ENCODE results near the gene ANO1. TPM values are rescaled to one million over a fixed set of nuclear protein-coding genes. Genes with fewer than 3 reads are reported as not detected.

ANO1 gene
- total RNA-seq, 4 donors from 2014 or later = 87.7 to 133 (median 108) TPM

DNA sequence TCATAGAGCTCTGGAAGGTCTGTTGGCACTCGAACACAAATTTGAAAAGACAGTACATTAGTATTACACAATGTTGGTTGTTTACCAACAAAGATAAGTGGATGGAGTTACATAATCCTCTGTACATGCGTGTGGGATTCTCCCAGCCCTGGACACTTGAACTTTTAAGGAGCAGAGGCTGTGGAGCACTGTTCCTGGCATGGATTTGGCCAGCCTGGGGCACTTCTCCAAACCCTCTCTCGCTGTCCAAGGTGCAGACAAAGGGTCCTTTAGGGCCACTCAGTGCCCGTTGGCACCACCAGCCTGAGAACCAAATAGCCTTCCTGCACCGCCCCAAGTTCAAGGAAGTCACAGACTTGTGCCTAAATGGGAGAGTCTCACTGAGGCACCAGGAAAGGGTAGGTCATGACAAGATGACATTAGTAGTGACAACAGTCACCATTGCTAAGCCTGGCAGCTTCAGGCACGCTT, 1.6 kb upstream of the ANO1 start:
- no peaks in the 10 kb centered on the region for H3K36me3 ChIP-seq
- TF ChIP-seq POLR2AphosphoS5 (IDR thresholded peaks at IDR 0.05) = no peak
- no peak for TF ChIP-seq CTCF (IDR thresholded peaks at IDR 0.05)
- TF ChIP-seq POLR2A (IDR thresholded peaks at IDR 0.05) = no peak
- no peak for TF ChIP-seq EP300 (IDR thresholded peaks at IDR 0.05)
- peaks cover 51% of the 10 kb centered on the region for H3K27me3 ChIP-seq
- no peaks in the 10 kb centered on the region for H3K9me3 ChIP-seq
- H3K27ac ChIP-seq = no peak overlapping the region
- no peak overlapping the region for H3K4me3 ChIP-seq
- 39% methylated on average over 3 of the region's 6 CpGs for WGBS
- peaks cover 45% of the 10 kb centered on the region for H3K4me1 ChIP-seq
- DNase-seq (ENCODE audit: low spot score in 2 of 2) = peak in 1 of 2 donors; percentile 70

DNA sequence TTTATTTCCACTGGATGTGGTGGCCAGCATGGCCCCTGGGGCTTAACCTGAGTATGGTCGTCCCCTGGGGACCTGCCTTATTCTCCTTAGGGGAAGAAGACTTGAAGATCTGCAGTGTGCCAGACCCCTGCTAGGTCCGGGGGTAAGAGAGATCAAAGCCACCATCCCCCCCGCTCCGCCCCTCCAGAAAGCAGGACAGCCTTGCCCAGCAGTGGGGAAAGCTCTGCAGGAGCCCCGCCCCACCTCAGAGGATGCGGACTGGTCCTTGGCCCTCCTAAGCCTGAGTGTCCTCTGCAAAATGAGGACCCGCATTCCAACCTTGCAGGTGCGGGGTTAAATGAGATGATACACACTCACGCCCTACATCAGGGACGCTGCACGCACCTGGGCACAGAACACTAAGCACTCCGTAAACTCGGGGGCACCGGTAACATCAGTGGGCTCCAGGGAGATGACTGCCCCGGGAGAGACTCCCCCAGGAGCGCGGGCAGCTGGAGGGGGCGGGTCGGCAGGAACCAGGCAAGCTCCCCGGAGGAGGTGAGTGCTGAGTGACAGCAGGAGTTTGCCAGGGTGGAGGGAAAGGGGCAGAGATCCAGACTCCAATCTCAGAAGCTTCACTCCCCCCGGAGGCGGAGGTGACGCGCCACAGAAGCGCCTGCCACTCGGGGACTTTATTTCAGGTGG, 564 bp upstream of the ANO1 start:
- Histone ChIP-seq H3K36me3 (no peaks in the 10 kb centered on the region), H3K27me3 (peaks cover 44% of the 10 kb centered on the region), H3K4me3 (peak overlapping the region; percentile 49), H3K9me3 (no peaks in the 10 kb centered on the region), H3K4me1 (peaks cover 45% of the 10 kb centered on the region), H3K27ac (no peak overlapping the region)
- no peak for TF ChIP-seq EP300 (IDR thresholded peaks at IDR 0.05)
- TF ChIP-seq CTCF (IDR thresholded peaks at IDR 0.05) = no peak
- TF ChIP-seq POLR2AphosphoS5 (IDR thresholded peaks at IDR 0.05) = no peak
- no peak for TF ChIP-seq POLR2A (IDR thresholded peaks at IDR 0.05)
- DNase-seq (ENCODE audit: low spot score in 2 of 2) = peak in 1 of 2 donors; percentile 59
- WGBS = 23% methylated on average over 16 of the region's 26 CpGs

DNA sequence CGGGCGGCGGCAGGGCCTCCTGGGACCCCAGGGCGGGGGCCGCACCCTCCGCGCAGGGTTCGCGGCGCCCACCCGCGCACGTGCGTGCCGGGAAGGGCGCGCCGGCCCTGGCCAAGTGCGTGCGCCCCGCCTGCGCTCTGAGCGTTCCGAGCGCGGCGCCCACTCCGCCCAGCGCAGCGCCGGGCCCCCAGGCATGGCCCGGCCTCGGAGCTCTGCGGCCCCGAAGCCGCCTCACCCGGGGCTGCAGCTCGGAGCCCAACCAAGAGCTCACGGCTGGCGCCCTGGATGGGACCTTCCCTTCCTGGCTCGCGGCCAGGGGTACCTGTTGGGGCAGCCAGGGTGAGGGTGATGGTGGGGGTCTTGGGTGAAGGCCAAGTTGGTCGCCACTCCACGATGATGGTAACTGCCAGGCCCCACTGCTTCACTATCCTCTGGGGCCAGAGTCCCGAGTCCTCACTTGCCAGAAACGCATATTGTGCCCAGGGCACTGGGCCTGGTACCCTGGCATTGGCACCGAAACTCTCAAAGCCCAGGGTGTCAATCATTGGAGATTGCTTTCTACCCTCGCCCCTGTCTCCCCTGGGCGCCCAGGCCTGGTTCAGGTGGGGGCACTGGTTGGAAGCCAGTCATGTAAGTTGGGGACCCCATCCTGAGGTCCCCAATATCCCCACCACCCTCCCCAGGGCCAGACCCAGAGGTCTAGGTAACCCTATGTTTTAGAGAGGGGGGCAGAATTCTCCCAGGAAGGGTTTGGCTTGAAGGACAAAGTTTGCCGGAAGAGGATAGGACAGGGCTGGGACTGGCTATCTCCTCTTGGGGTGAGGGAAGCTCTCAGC, 882 bp downstream of the ANO1 start:
- DNase-seq (ENCODE audit: low spot score in 2 of 2) = peak in 1 of 2 donors; percentile 57
- Histone ChIP-seq H3K4me3 (peak overlapping the region; percentile 49), H3K4me1 (peaks cover 45% of the 10 kb centered on the region), H3K27me3 (peaks cover 37% of the 10 kb centered on the region), H3K9me3 (no peaks in the 10 kb centered on the region), H3K36me3 (no peaks in the 10 kb centered on the region), H3K27ac (peak overlapping the region; percentile 74)
- no peak for TF ChIP-seq EP300 (IDR thresholded peaks at IDR 0.05)
- no peak for TF ChIP-seq CTCF (IDR thresholded peaks at IDR 0.05)
- no peak for TF ChIP-seq POLR2A (IDR thresholded peaks at IDR 0.05)
- no peak for TF ChIP-seq POLR2AphosphoS5 (IDR thresholded peaks at IDR 0.05)
- 23% methylated on average over 19 of the region's 50 CpGs for WGBS

DNA sequence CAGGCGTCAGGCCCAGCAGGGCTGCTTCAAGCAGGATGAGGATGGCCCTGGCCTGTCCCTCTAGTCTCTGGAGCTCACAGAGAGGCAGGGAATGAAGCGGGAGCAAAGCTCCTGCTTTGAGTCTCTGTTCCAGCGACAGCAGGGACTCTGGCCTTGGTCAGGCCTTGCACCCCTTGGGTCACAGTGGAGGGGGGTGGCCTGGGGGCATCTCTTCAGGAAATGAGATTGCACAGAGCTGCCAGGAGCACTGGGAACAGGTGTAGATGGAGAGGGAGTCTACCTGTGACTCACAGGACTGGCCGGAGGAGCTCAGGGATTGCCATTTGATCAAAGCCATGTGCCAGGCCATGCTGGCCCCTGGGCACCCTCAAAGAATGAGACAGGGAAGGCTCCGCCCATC, 1.6 kb downstream of the ANO1 start:
- no peaks in the 10 kb centered on the region for H3K9me3 ChIP-seq
- WGBS = 76% methylated on average over 2 of the region's 5 CpGs
- TF ChIP-seq POLR2AphosphoS5 (IDR thresholded peaks at IDR 0.05) (no peak), POLR2A (IDR thresholded peaks at IDR 0.05) (no peak), EP300 (IDR thresholded peaks at IDR 0.05) (no peak), CTCF (IDR thresholded peaks at IDR 0.05) (no peak)
- peaks cover 37% of the 10 kb centered on the region for H3K27me3 ChIP-seq
- H3K4me3 ChIP-seq = peak overlapping the region; percentile 49
- peak overlapping the region; percentile 20 for H3K27ac ChIP-seq
- peak in 1 of 2 donors; percentile 40 for DNase-seq (ENCODE audit: low spot score in 2 of 2)
- peaks cover 45% of the 10 kb centered on the region for H3K4me1 ChIP-seq
- no peaks in the 10 kb centered on the region for H3K36me3 ChIP-seq

GRCh38 chr11:70080763-70081162, 2.6 kb downstream of the ANO1 start:
- no peaks in the 10 kb centered on the region for H3K9me3 ChIP-seq
- TF ChIP-seq POLR2AphosphoS5 (IDR thresholded peaks at IDR 0.05) (peak in 1 of 3 donors; percentile 20), POLR2A (IDR thresholded peaks at IDR 0.05) (no peak), CTCF (IDR thresholded peaks at IDR 0.05) (no peak)
- WGBS = 71% methylated on average over 6 of the region's 10 CpGs
- DNase-seq (ENCODE audit: low spot score in 2 of 2) = no peak
- H3K36me3 ChIP-seq = no peaks in the 10 kb centered on the region
- no peak overlapping the region for H3K4me3 ChIP-seq
- H3K4me1 ChIP-seq = peaks cover 50% of the 10 kb centered on the region
- H3K27me3 ChIP-seq = peaks cover 35% of the 10 kb centered on the region
- no peak overlapping the region for H3K27ac ChIP-seq
